Lower leg skin (tissue), 3 donors: ENCODE results near the gene ZNF524.

ENCODE experiments used
- CTCF ChIP-seq, 3 donors: fragments of 450-650 bp; IDR thresholded peaks; one replicate each; pipeline ENCODE4 v1.5.1; 2016; ENCODE audit warnings: antibody characterized with exemption in 3 of 3, mild to moderate bottlenecking in 3 of 3, moderate library complexity in 2 of 3
- POLR2A ChIP-seq, 2 donors: fragments of 450-650 bp; IDR thresholded peaks; one replicate each; pipeline ENCODE4 v1.6.1; 2016 to 2017; ENCODE audit warnings: antibody characterized with exemption in 2 of 2, mild to moderate bottlenecking in 1 of 2, moderate library complexity in 1 of 2

- TF ChIP-seq CTCF (IDR thresholded peaks at IDR 0.05) (no peak), POLR2A (IDR thresholded peaks at IDR 0.05) (no peak)
Observed at GRCh38 chr19:55588738-55589137, 11.3 kb upstream of the ZNF524 start.
